Suppressor macrophage (primary cell): Measurements from ENCODE around the gene GNA14.
"Not testable (repeated sequence)": the region's sequence is repeated elsewhere in the genome, so short reads cannot be mapped to it uniquely, and the experiment has no call there.

Experiments used
- DNase-seq, 4 experiments: peaks; one replicate each; pipeline ENCODE4 v3.0.0-alpha.2; 2020 to 2022

The GNA14 gene

GRCh38 chr9:77489405-77490163 is 158.5 kb downstream of the GNA14 start:
- not testable (repeated sequence) for DNase-seq

GRCh38 chr9:77488439-77489126 is 159.5 kb downstream of the GNA14 start:
- DNase-seq: peak in 2 of 4 experiments; percentile 16 to 18

GRCh38 chr9:77486968-77487367 is 161.2 kb downstream of the GNA14 start:
- no peak for DNase-seq

GRCh38 chr9:77486463-77486862 is 161.7 kb downstream of the GNA14 start:
- no peak for DNase-seq

GRCh38 chr9:77475641-77476473 is 172.3 kb downstream of the GNA14 start:
- DNase-seq: no peak

GRCh38 chr9:77474936-77475335 is 173.2 kb downstream of the GNA14 start:
- DNase-seq: no peak

- DNase-seq: no peak
Observed at GRCh38 chr9:77472646-77473045, 175.5 kb downstream of the GNA14 start.

GRCh38 chr9:77471572-77471971 is 176.6 kb downstream of the GNA14 start:
- no peak for DNase-seq

- DNase-seq: no peak
Observed at GRCh38 chr9:77469515-77470231, 178.4 kb downstream of the GNA14 start.

- no peak for DNase-seq
Observed at GRCh38 chr9:77464661-77465060, 183.5 kb downstream of the GNA14 start.

- DNase-seq: no peak
Observed at GRCh38 chr9:77463151-77463550, 185.0 kb downstream of the GNA14 start.

- DNase-seq: no peak
Observed at GRCh38 chr9:77462066-77462465, 186.1 kb downstream of the GNA14 start.

- DNase-seq: no peak
Observed at GRCh38 chr9:77460938-77461337, 187.2 kb downstream of the GNA14 start.

GRCh38 chr9:77457916-77458592 is 190.1 kb downstream of the GNA14 start:
- peak; percentile 76 to 86 (median 78) for DNase-seq

- peak; percentile 90 to 94 (median 92) for DNase-seq
Observed at GRCh38 chr9:77456829-77457437, 191.2 kb downstream of the GNA14 start.

- DNase-seq: peak; percentile 43 to 71 (median 58)
Observed at GRCh38 chr9:77455312-77455927, 192.7 kb downstream of the GNA14 start.

- no peak for DNase-seq
Observed at GRCh38 chr9:77454663-77455062, 193.5 kb downstream of the GNA14 start.

- peak; percentile 40 to 66 (median 54) for DNase-seq
Observed at GRCh38 chr9:77453825-77454647, 194.1 kb downstream of the GNA14 start.

- DNase-seq: no peak
Observed at GRCh38 chr9:77451507-77451906, 196.6 kb downstream of the GNA14 start.

- no peak for DNase-seq
Observed at GRCh38 chr9:77450085-77450475, 198.0 kb downstream of the GNA14 start.
